Endothelial cell of umbilical vein (primary cell): ENCODE data around the gene ACOX1. TPM values are rescaled to one million over a fixed set of nuclear protein-coding genes. Genes with fewer than 3 reads are reported as not detected.

Experiments used
- BruUV-seq: library from RNA; stranded (reverse); fragments of 400-500 nt; replicated peaks from 2 replicates; lab custom pipeline; 2021; lab: Mats Ljungman, UMichigan
- CTCF ChIA-PET: fragments of 300-600, 350-600 bp; sonication (Branson Sonifier 250); formaldehyde crosslinking; loops from one replicate; lab custom pipeline; 2021; ENCODE audit warnings: antibody characterized with exemption, inconsistent platforms; lab: Charles Lee
- POLR2A ChIA-PET: fragments of 300-600, 350-600 bp; sonication (Branson Sonifier 250); formaldehyde crosslinking; loops from one replicate; lab custom pipeline; 2021; ENCODE audit warnings: antibody characterized with exemption, inconsistent platforms; lab: Charles Lee
- DNase-seq: peaks from one replicate; pipeline ENCODE4 v3.0.0-alpha.2; 2011; ENCODE audit warnings: low read depth, low spot score
- FAIRE-seq: peaks from 2 replicates; lab custom pipeline; 2011; peaks lifted over from hg19 to GRCh38; lab: Jason Lieb, UNC
- H2AFZ ChIP-seq: 2 replicates; pipeline ENCODE4 v1.6.0; 2012; ENCODE audit warnings: low read depth, low read length, control low read depth, inconsistent platforms
- H3K27ac ChIP-seq: 2 replicates; pipeline ENCODE4 v1.5.1; 2011; ENCODE audit warnings: low read depth, mild to moderate bottlenecking, control low read depth, low read length, moderate library complexity; ENCODE audit not compliant: insufficient read depth
- H3K27me3 ChIP-seq, 2 experiments: 2 replicates each; pipeline versions ENCODE4 v1.6.0 to v1.6.1; 2011; ENCODE audit warnings: low read length in 2 of 2, mixed read lengths in 1 of 2; ENCODE audit not compliant: control insufficient read depth in 2 of 2, insufficient read depth in 2 of 2
- H3K36me3 ChIP-seq, 2 experiments: 2 replicates in 1 of 2; 3 replicates in 1 of 2; pipeline ENCODE4 v1.5.1; 2011; ENCODE audit warnings: low read length in 2 of 2, mild to moderate bottlenecking in 1 of 2, moderate library complexity in 1 of 2; ENCODE audit not compliant: control insufficient read depth in 2 of 2, insufficient read depth in 2 of 2; ENCODE audit errors: extremely low read depth in 1 of 2
- H3K4me1 ChIP-seq: 3 replicates; pipeline ENCODE4 v1.5.1; 2011; ENCODE audit warnings: mild to moderate bottlenecking, low read length; ENCODE audit not compliant: control insufficient read depth, insufficient read depth; ENCODE audit errors: extremely low read depth
- H3K4me2 ChIP-seq: 2 replicates; pipeline ENCODE4 v1.6.1; 2011; ENCODE audit warnings: low read length, control low read depth, mixed read lengths; ENCODE audit not compliant: insufficient read depth
- H3K4me3 ChIP-seq, 3 experiments: fragments of 200-600 bp in 1 of 3; sonication (generic), shearing (Covaris generic) in 1 of 3; replicated peaks in 1 of 3; 2 replicates each; pipeline ENCODE4 v1.5.1; 2011 to 2016; ENCODE audit warnings: control low read depth in 3 of 3, low read length in 3 of 3, mild to moderate bottlenecking in 2 of 3, inconsistent platforms in 1 of 3, low read depth in 1 of 3, moderate library complexity in 1 of 3; ENCODE audit not compliant: insufficient read depth in 1 of 3
- H3K79me2 ChIP-seq: 2 replicates; pipeline ENCODE4 v1.6.0; 2012; ENCODE audit warnings: low read length, inconsistent platforms; ENCODE audit not compliant: control insufficient read depth, insufficient read depth
- H3K9ac ChIP-seq: replicated peaks from 2 replicates; pipeline ENCODE3; 2011; ENCODE audit warnings: low read length, control low read depth; ENCODE audit not compliant: insufficient read depth; ENCODE audit errors: extremely low read depth
- H3K9me1 ChIP-seq: replicated peaks from 3 replicates; pipeline ENCODE4 v1.6.0; 2011; ENCODE audit warnings: mild to moderate bottlenecking, low read length; ENCODE audit not compliant: control insufficient read depth, insufficient read depth; ENCODE audit errors: extremely low read depth
- H3K9me3 ChIP-seq: replicated peaks from 2 replicates; pipeline ENCODE4 v1.5.1; 2012; ENCODE audit warnings: low read length, inconsistent platforms; ENCODE audit not compliant: control insufficient read depth, insufficient read depth
- H4K20me1 ChIP-seq: replicated peaks from 2 replicates; pipeline ENCODE3; 2011; ENCODE audit warnings: mild to moderate bottlenecking, low read length; ENCODE audit not compliant: control insufficient read depth, insufficient read depth; ENCODE audit errors: extremely low read depth
- EZH2 ChIP-seq: IDR thresholded peaks from 2 replicates; pipeline ENCODE4 v1.6.1; 2012; ENCODE audit warnings: borderline replicate concordance, low read depth, mild to moderate bottlenecking, moderate library complexity, low read length, inconsistent platforms; ENCODE audit not compliant: severe bottlenecking
- FOS ChIP-seq: IDR thresholded peaks from 2 replicates; pipeline ENCODE4 v1.6.1; 2011; ENCODE audit warnings: mild to moderate bottlenecking, low read length, moderate library complexity, borderline replicate concordance; ENCODE audit not compliant: insufficient read depth
- GATA2 ChIP-seq: IDR thresholded peaks from 2 replicates; pipeline ENCODE4 v1.7.0; 2011; ENCODE audit warnings: low read depth, mild to moderate bottlenecking, moderate library complexity, mixed read lengths, low read length; ENCODE audit not compliant: insufficient read length, insufficient read depth
- JUN ChIP-seq: IDR thresholded peaks from 2 replicates; pipeline ENCODE4 v1.6.1; 2011; ENCODE audit warnings: borderline replicate concordance, low read depth; ENCODE audit not compliant: insufficient read length, insufficient read depth
- MAX ChIP-seq: IDR thresholded peaks from 2 replicates; pipeline ENCODE4 v1.6.1; 2011; ENCODE audit not compliant: insufficient read depth, insufficient read length
- MYC ChIP-seq: IDR thresholded peaks from one replicate; pipeline ENCODE4 v1.6.1; 2011; ENCODE audit warnings: mild to moderate bottlenecking, low read depth, low read length
- POLR2A ChIP-seq: IDR thresholded peaks from 2 replicates; pipeline ENCODE4 v1.6.1; 2012; ENCODE audit warnings: low read depth, mild to moderate bottlenecking, control low read depth, low read length
- POLR2AphosphoS5 ChIP-seq: IDR thresholded peaks from 2 replicates; pipeline ENCODE4 v1.6.1; 2012; ENCODE audit warnings: low read depth, mild to moderate bottlenecking, control low read depth, low read length, moderate library complexity; ENCODE audit not compliant: insufficient read depth
- dilution Hi-C: fragments of 300-500 bp; cut with MboI; formaldehyde crosslinking; loops from one replicate; pipeline ENCODE4 v1.15.0; 2019; ENCODE audit warnings: low sequenced_read_pairs; ENCODE audit not compliant: extremely low pct_ligation_motif_present
- intact Hi-C: fragments of 100-400 bp; cut with micrococcal nuclease; formaldehyde crosslinking; loops from one replicate; pipeline ENCODE4 v1.10.0; 2022
- polyA plus RNA-seq, 4 experiments: library from polyadenylated mRNA; depleted of rRNA in 3 of 4; stranded (reverse) in 3 of 4; unstranded in 1 of 4; fragments of >200 nt; gene quantifications; 2 replicates each; pipeline versions ENCODE4 v1.2.1 to v1.2.3, GENCODE V29; 2011 to 2012; ENCODE audit warnings: missing spikeins in 1 of 4
- total RNA-seq: library from RNA; stranded (reverse); gene quantifications from 2 replicates; pipeline ENCODE4 v1.2.3, GENCODE V29; 2021
- TF ChIP-seq, protein P1 (sequence below), 2 donors: IDR thresholded peaks; 1 replicate in 1 of 2; 2 replicates in 1 of 2; pipeline ENCODE4 v1.5.1; 2011; ENCODE audit warnings: low read length in 2 of 2, mild to moderate bottlenecking in 2 of 2, moderate library complexity in 2 of 2, control low read depth in 1 of 2, inconsistent platforms in 1 of 2, low read depth in 1 of 2; ENCODE audit not compliant: insufficient read depth in 1 of 2; ENCODE audit errors: extremely low read depth in 1 of 2

Gene ACOX1
- total and polyA plus RNA-seq, 2 donors (not counting 3 experiments of a cell fraction or from before 2014, with no cell fraction given), result 17.9 to 45.1 TPM

DNA sequence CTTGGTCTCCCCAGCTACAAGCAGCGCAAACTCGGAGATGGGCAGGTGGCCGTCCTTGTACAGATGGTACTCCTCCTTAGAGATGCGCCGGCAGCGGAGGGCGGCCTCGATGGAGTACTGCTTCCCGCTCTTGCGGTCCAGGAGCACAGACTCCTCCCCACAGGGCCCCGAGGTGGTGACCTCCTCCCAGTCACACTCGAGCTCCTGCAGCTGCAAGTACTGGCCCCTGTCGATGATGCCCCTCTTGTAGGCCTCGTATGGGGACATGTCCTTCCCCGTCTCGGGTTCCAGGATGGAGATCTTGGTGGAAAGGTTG is 28.8 kb upstream of the ACOX1 start:
- intact Hi-C loops (loop anchor here (10.0 kb wide), 1 partner anchor 233 kb away; a partner anchor contains a TSS), dilution Hi-C loops (no loop called here)
- H3K27me3 ChIP-seq, result no peaks in the 10 kb centered on the region
- ChIA-PET CTCF (interaction anchor here (1.1 to 4.6 kb wide), 4 partner anchors 9 to 109 kb away, joined by 3 to 35 read pairs (median 10); partner anchors contain the start of genes CDK3, FBF1 and MRPL38), POLR2A (no interaction called here)
- H3K36me3 ChIP-seq, result no peaks in the 10 kb centered on the region
- H3K9me3 ChIP-seq, result no peaks in the 10 kb centered on the region
- DNase-seq (no peak), FAIRE-seq (no peak)
- no peak overlapping the region for H3K4me3 ChIP-seq
- no peak overlapping the region for H3K9ac ChIP-seq
- no peaks in the 10 kb centered on the region for H3K4me1 ChIP-seq
- H4K20me1 ChIP-seq, result no peaks in the 10 kb centered on the region
- no TSS peak for BruUV-seq
- TF ChIP-seq FOS (no peak), GATA2 (no peak), MAX (no peak), EZH2 (no peak), POLR2AphosphoS5 (no peak), POLR2A (no peak), JUN (no peak), MYC (no peak)
- TF ChIP-seq, protein P1, sequence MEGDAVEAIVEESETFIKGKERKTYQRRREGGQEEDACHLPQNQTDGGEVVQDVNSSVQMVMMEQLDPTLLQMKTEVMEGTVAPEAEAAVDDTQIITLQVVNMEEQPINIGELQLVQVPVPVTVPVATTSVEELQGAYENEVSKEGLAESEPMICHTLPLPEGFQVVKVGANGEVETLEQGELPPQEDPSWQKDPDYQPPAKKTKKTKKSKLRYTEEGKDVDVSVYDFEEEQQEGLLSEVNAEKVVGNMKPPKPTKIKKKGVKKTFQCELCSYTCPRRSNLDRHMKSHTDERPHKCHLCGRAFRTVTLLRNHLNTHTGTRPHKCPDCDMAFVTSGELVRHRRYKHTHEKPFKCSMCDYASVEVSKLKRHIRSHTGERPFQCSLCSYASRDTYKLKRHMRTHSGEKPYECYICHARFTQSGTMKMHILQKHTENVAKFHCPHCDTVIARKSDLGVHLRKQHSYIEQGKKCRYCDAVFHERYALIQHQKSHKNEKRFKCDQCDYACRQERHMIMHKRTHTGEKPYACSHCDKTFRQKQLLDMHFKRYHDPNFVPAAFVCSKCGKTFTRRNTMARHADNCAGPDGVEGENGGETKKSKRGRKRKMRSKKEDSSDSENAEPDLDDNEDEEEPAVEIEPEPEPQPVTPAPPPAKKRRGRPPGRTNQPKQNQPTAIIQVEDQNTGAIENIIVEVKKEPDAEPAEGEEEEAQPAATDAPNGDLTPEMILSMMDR (IDR thresholded peaks at IDR 0.05; ENCODE audit: extremely low read depth in 1 of 2, insufficient read depth in 1 of 2, low read depth in 1 of 2, low read length in 2 of 2), result no peak
- H3K79me2 ChIP-seq, result no peaks in the 10 kb centered on the region
- H3K9me1 ChIP-seq, result no peaks in the 10 kb centered on the region
- no peak overlapping the region for H3K27ac ChIP-seq
- H3K4me2 ChIP-seq, result no peak overlapping the region
- no peak overlapping the region for H2AFZ ChIP-seq
